HCT116 (cell line): ENCODE results near the gene RNF212. TPM values are rescaled to one million over a fixed set of nuclear protein-coding genes. Genes with fewer than 3 reads are reported as not detected.
A peak's percentile ranks its signal among the peaks of the same experiment; 100 is the strongest.

Experiments used
- ATAC-seq: fragments of 200-7000 bp; cut with Tn5 transposase; 2 replicates; pipeline ENCODE4 v1.9.1; 2020; ENCODE audit warnings: mild to moderate bottlenecking, moderate library complexity
- BruUV-seq: library from RNA; stranded (reverse); fragments of 400-500 nt; replicated peaks from 2 replicates; lab custom pipeline; 2021; lab: Mats Ljungman, UMichigan
- CTCF ChIA-PET: fragments of 300-600 bp; sonication (Branson Sonifier 250); formaldehyde crosslinking; loops from one replicate; lab custom pipeline; 2021; ENCODE audit warnings: antibody characterized with exemption; lab: Charles Lee
- POLR2A ChIA-PET: fragments of 300-600, 350-600 bp; sonication (Branson Sonifier 250); formaldehyde crosslinking; loops from one replicate; lab custom pipeline; 2021; ENCODE audit warnings: antibody characterized with exemption; lab: Charles Lee
- RAD21 ChIA-PET, 2 experiments: fragments of 300-600 bp; sonication (Branson Sonifier 250); formaldehyde crosslinking; loops; one replicate each; lab custom pipeline; 2023; ENCODE audit warnings: low total read pairs in 2 of 2; ENCODE audit not compliant: uncharacterized antibody in 2 of 2, unreplicated experiment in 2 of 2, low non-redundant PET in 1 of 2; lab: Charles Lee
- DNase-seq: peaks from one replicate; pipeline ENCODE4 v3.0.0-alpha.2; 2010; ENCODE audit warnings: low read depth, low spot score
- H2AFZ ChIP-seq: fragments of 200-600 bp; shearing (Covaris generic), sonication (generic); 2 replicates; pipeline ENCODE4 v1.6.1; 2017; ENCODE audit warnings: low read depth, mixed run types, mixed read lengths, antibody characterized with exemption, low read length; ENCODE audit not compliant: poor library complexity, severe bottlenecking
- H3K27ac ChIP-seq: 2 replicates; pipeline ENCODE4 v1.5.1; 2012; ENCODE audit warnings: low read depth, low read length
- H3K27me3 ChIP-seq: fragments of 200-600 bp; sonication (generic); 2 replicates; pipeline ENCODE4 v1.6.1; 2016; ENCODE audit warnings: mixed run types, low read length, mixed read lengths; ENCODE audit not compliant: insufficient read depth
- H3K36me3 ChIP-seq, 2 experiments: fragments of 200-500 bp in 1 of 2; fragments of 200-600 bp in 1 of 2; sonication (Bioruptor generic) in 1 of 2; sonication (generic) in 1 of 2; 2 replicates each; pipeline versions ENCODE4 v1.5.1 to v1.6.1; 2014 to 2016; ENCODE audit warnings: low read length in 2 of 2, inconsistent platforms in 1 of 2, mixed read lengths in 1 of 2, mixed run types in 1 of 2; ENCODE audit not compliant: insufficient read depth in 2 of 2, control insufficient read depth in 1 of 2
- H3K4me1 ChIP-seq, 2 experiments: fragments of 200-600 bp in 1 of 2; sonication (generic) in 1 of 2; 2 replicates each; pipeline versions ENCODE4 v1.5.1 to v1.6.1; 2012 to 2017; ENCODE audit warnings: low read length in 2 of 2, inconsistent platforms in 1 of 2, mild to moderate bottlenecking in 1 of 2, mixed read lengths in 1 of 2, mixed run types in 1 of 2, moderate library complexity in 1 of 2; ENCODE audit not compliant: insufficient read depth in 2 of 2, control insufficient read depth in 1 of 2
- H3K4me2 ChIP-seq: fragments of 200-600 bp; sonication (generic); 2 replicates; pipeline ENCODE4 v1.6.1; 2017; ENCODE audit warnings: mixed run types, low read length, mixed read lengths
- H3K4me3 ChIP-seq, 2 experiments: fragments of 200-600 bp in 1 of 2; sonication (generic) in 1 of 2; replicated peaks in 1 of 2; 2 replicates each; pipeline ENCODE4 v1.5.1; 2011 to 2016; ENCODE audit warnings: low read length in 2 of 2, control low read depth in 1 of 2, low read depth in 1 of 2, mild to moderate bottlenecking in 1 of 2, mixed read lengths in 1 of 2, mixed run types in 1 of 2
- H3K79me2 ChIP-seq: fragments of 200-600 bp; sonication (generic); 2 replicates; pipeline ENCODE4 v1.6.1; 2017; ENCODE audit warnings: mild to moderate bottlenecking, mixed run types, low read length, moderate library complexity, mixed read lengths; ENCODE audit not compliant: insufficient read depth
- H3K9ac ChIP-seq: fragments of 200-600 bp; sonication (generic); 2 replicates; pipeline ENCODE4 v1.6.1; 2016; ENCODE audit warnings: low read length, mixed read lengths
- H3K9me2 ChIP-seq: fragments of 200-600 bp; sonication (generic), shearing (Covaris generic); 2 replicates; pipeline ENCODE4 v1.6.1; 2017; ENCODE audit warnings: mixed run types, mild to moderate bottlenecking, moderate library complexity; ENCODE audit not compliant: insufficient read depth
- H3K9me3 ChIP-seq, 2 experiments: fragments of 200-500 bp in 1 of 2; fragments of 200-600 bp in 1 of 2; sonication (Bioruptor generic) in 1 of 2; sonication (generic) in 1 of 2; 2 replicates each; pipeline ENCODE4 v1.6.1; 2014 to 2017; ENCODE audit warnings: low read length in 2 of 2, mixed read lengths in 2 of 2, inconsistent platforms in 1 of 2, low read depth in 1 of 2, mild to moderate bottlenecking in 1 of 2, mixed run types in 1 of 2, moderate library complexity in 1 of 2; ENCODE audit not compliant: control insufficient read depth in 1 of 2, insufficient read depth in 1 of 2
- H4K20me1 ChIP-seq: fragments of 200-600 bp; sonication (generic), shearing (Covaris generic); 2 replicates; pipeline ENCODE4 v1.6.1; 2017; ENCODE audit warnings: mixed run types, mild to moderate bottlenecking, moderate library complexity; ENCODE audit not compliant: insufficient read depth
- CTCF ChIP-seq, 3 experiments: fragments of 200-600 bp in 1 of 3; sonication (generic) in 1 of 3; IDR thresholded peaks in 2 of 3; conservative IDR thresholded peaks in 1 of 3; 2 replicates each; pipeline ENCODE4 v1.5.1; 2012 to 2017; ENCODE audit warnings: low read depth in 2 of 3, low read length in 2 of 3, antibody characterized with exemption in 1 of 3, borderline replicate concordance in 1 of 3, control low read depth in 1 of 3, mild to moderate bottlenecking in 1 of 3, mixed read lengths in 1 of 3, mixed run types in 1 of 3, moderate library complexity in 1 of 3; ENCODE audit not compliant: insufficient read depth in 1 of 3
- EGR1 ChIP-seq: IDR thresholded peaks from 2 replicates; pipeline ENCODE4 v1.6.1; 2012; ENCODE audit warnings: low read depth
- EZH2 ChIP-seq: fragments of 200-600 bp; sonication (generic); IDR thresholded peaks from 2 replicates; pipeline ENCODE4 v1.6.1; 2017; ENCODE audit warnings: antibody characterized with exemption, mixed run types
- FOSL1 ChIP-seq: IDR thresholded peaks from 2 replicates; pipeline ENCODE4 v1.6.1; 2012; ENCODE audit warnings: low read depth
- JUND ChIP-seq: IDR thresholded peaks from 2 replicates; pipeline ENCODE4 v1.6.1; 2012
- MAX ChIP-seq: IDR thresholded peaks from 2 replicates; pipeline ENCODE4 v1.6.1; 2012
- POLR2A ChIP-seq: IDR thresholded peaks from 2 replicates; pipeline ENCODE4 v1.7.0; 2011; ENCODE audit warnings: borderline replicate concordance; ENCODE audit not compliant: insufficient read depth, insufficient read length; ENCODE audit errors: extremely low read depth
- SIN3A ChIP-seq: IDR thresholded peaks from 2 replicates; pipeline ENCODE4 v1.6.1; 2012; ENCODE audit warnings: low read depth
- SRF ChIP-seq: IDR thresholded peaks from 2 replicates; pipeline ENCODE4 v1.6.1; 2012; ENCODE audit warnings: low read depth
- YY1 ChIP-seq: IDR thresholded peaks from 2 replicates; pipeline ENCODE4 v1.6.1; 2011; ENCODE audit warnings: low read length, low read depth, moderate library complexity, mild to moderate bottlenecking; ENCODE audit not compliant: insufficient replicate concordance; ENCODE audit errors: extremely low read depth
- ZNF274 ChIP-seq: fragments of 200-500 bp; sonication (Bioruptor generic); IDR thresholded peaks from 2 replicates; pipeline ENCODE4 v1.6.1; 2014; ENCODE audit warnings: mild to moderate bottlenecking, low read depth, low read length, inconsistent platforms
- intact Hi-C: fragments of 100-400 bp; cut with micrococcal nuclease; formaldehyde crosslinking; loops from 2 replicates; pipeline ENCODE4 v1.10.0; 2022
- total RNA-seq: library from RNA; stranded (reverse); gene quantifications from one replicate; pipeline ENCODE4 v1.2.1, GENCODE V29; 2021; ENCODE audit not compliant: unreplicated experiment
- TF ChIP-seq, protein P1 (sequence below): IDR thresholded peaks from 2 replicates; pipeline ENCODE4 v1.6.1; 2011; ENCODE audit warnings: mild to moderate bottlenecking, low read length, moderate library complexity; ENCODE audit not compliant: insufficient replicate concordance; ENCODE audit errors: extremely low read depth

RNF212 gene
- total RNA-seq, 1 experiment from 2014 or later = not detected

GRCh38 chr4:1022051-1022738, 91.2 kb downstream of the RNF212 start:
- RAD21 ChIA-PET = no interaction called here
- no peak overlapping the region for H3K9ac ChIP-seq
- no TSS peak for BruUV-seq

More at GRCh38 chr4:1022051-1022738, 91.2 kb downstream of the RNF212 start:
- peaks cover 0 to 23% of the 10 kb centered on the region in 2 experiments; a peak in 2 of 4 replicates for H3K4me1 ChIP-seq
- ChIA-PET POLR2A (no interaction called here), CTCF (no interaction called here)
- H4K20me1 ChIP-seq = no peaks in the 10 kb centered on the region
- no peaks in the 10 kb centered on the region for H3K9me2 ChIP-seq
- no peak overlapping the region for H3K27ac ChIP-seq
- TF ChIP-seq, protein P1, sequence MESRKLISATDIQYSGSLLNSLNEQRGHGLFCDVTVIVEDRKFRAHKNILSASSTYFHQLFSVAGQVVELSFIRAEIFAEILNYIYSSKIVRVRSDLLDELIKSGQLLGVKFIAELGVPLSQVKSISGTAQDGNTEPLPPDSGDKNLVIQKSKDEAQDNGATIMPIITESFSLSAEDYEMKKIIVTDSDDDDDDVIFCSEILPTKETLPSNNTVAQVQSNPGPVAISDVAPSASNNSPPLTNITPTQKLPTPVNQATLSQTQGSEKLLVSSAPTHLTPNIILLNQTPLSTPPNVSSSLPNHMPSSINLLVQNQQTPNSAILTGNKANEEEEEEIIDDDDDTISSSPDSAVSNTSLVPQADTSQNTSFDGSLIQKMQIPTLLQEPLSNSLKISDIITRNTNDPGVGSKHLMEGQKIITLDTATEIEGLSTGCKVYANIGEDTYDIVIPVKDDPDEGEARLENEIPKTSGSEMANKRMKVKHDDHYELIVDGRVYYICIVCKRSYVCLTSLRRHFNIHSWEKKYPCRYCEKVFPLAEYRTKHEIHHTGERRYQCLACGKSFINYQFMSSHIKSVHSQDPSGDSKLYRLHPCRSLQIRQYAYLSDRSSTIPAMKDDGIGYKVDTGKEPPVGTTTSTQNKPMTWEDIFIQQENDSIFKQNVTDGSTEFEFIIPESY = no peak
- no peak for TF ChIP-seq ZNF274
- TF ChIP-seq SIN3A = no peak
- no peak for TF ChIP-seq SRF
- no peak for TF ChIP-seq EZH2
- TF ChIP-seq EGR1 = no peak
- TF ChIP-seq POLR2A = no peak
- TF ChIP-seq YY1 = no peak
- TF ChIP-seq CTCF (IDR thresholded peaks at IDR 0.05 in 2 of 3, conservative IDR thresholded peaks at IDR 0.05 in 1 of 3; ENCODE audit: borderline replicate concordance in 1 of 3, insufficient read depth in 1 of 3, low read depth in 2 of 3, low read length in 2 of 3) = no peak
- no peak for TF ChIP-seq FOSL1
- no peak for TF ChIP-seq MAX
- TF ChIP-seq JUND = no peak
- H3K36me3 ChIP-seq = peaks cover 8 to 11% of the 10 kb centered on the region in 2 experiments; a peak in 3 of 4 replicates
- no peak overlapping the region for H3K4me3 ChIP-seq
- no peak for ATAC-seq
- H3K4me2 ChIP-seq = 0 out of 2 replicates have a peak overlapping the region, but pooled peaks have one; percentile 2
- DNase-seq = no peak
- intact Hi-C loops = no loop called here
- H3K9me3 ChIP-seq = no peaks in the 10 kb centered on the region
- H3K79me2 ChIP-seq = no peaks in the 10 kb centered on the region; the same call in 1 of the 2 replicates
- no peaks in the 10 kb centered on the region for H3K27me3 ChIP-seq
- no peak overlapping the region for H2AFZ ChIP-seq

Other genes with a start within 250 kb of the RNF212 start
- gene GAK, start 181.2 kb downstream of the RNF212 start, total RNA-seq = 123 TPM
- 17.5 TPM for gene TMEM175, start 181.1 kb downstream of the RNF212 start, total RNA-seq
- gene DGKQ, start 140.0 kb downstream of the RNF212 start, total RNA-seq = 22.0 TPM
- 28.2 TPM for gene IDUA, start 126.5 kb downstream of the RNF212 start, total RNA-seq
- gene SLC26A1, start 120.2 kb downstream of the RNF212 start, total RNA-seq = 0.22 TPM
- gene FGFRL1, start 101.9 kb downstream of the RNF212 start, total RNA-seq = 91.1 TPM
- 1.5 TPM for gene SPON2, start 59.0 kb upstream of the RNF212 start, total RNA-seq
- 175 TPM for gene CTBP1, start 135.6 kb upstream of the RNF212 start, total RNA-seq
- 88.3 TPM for gene MAEA, start 176.3 kb upstream of the RNF212 start, total RNA-seq
- 30.5 TPM for gene UVSSA, start 233.6 kb upstream of the RNF212 start, total RNA-seq